Ramos (cell line): ENCODE measurements around the gene SDHAF2.

ENCODE experiments used
- in situ Hi-C: fragments of 300-500 bp; cut with MboI; formaldehyde crosslinking; loops from one replicate; pipeline ENCODE4 v1.14.3; 2022; ENCODE audit warnings: low sequenced_read_pairs; ENCODE audit not compliant: unreplicated experiment

SDHAF2 gene

DNA sequence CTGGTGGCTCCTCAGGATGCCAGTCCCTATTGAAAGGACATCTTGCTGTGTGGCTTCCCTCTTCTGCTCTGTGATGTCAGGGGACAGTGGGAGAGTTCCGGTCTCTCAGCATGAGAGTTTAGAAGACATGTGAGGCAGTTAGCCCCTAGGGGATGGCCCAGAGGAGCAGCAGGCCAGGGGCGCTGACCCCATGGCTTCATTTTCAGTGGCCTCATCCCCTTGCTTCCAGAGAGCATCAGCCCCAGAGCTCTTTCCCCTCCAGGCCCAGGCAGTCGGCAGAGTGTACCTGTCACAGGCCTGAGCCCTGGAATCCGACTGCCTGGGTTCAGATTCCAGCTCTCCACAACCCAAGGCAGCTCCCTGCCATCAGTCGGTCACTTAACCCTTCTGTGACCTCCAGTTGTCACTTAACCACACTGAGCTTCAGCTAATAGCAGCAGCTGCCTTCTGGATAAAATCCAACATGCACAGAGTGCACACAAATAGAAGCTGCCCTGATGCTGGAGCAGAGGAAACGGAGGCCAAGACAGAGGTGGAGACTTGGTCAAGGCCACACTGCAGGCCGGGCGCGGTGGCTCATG, 64.5 kb downstream of the SDHAF2 start:
- in situ Hi-C loops = no loop called here

DNA sequence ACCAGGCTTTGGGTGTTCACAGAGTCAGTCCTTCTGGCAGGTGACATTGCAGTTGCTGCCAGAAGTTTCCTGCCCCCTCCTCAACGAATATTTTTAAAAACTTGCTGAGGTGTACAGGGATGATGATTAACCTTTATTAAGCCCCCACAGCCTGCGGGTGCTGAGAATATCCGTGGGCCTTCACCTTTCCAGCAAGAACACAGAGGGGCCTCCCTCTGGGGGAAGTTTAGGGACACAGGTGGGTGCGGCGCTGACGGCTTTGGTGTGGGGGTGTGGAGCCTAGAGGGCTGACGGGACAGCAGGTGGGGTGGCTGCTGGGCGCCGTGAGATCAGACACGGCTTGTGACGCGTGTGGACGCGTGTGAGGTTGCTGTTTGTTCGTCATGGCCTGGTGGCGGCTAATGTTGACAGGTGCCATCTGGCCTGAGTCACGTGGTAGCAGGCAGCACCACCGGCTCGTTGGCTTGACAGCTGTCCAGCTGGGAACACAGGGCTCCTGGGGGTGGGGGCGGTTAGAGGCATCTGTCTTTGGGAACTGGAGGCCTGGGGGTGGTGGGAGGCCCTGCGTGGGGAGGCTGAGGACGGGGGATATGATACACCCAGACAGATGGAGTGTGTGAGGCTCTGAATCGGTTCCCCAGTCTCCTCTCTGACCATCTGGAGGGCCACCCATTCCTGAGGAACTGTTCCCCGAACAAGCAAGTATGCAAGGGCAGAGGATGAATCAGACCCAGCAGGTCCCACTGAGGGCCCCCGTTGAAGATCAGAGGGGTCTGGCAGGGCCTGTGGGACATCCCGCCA, 66.1 kb downstream of the SDHAF2 start:
- in situ Hi-C loops = no loop called here
